Activated CD4-positive, alpha-beta T cell treated with anti-CD3 and anti-CD28 coated beads for 24 hours (primary cell): Measurements from ENCODE around the gene STAP1.
A peak's percentile ranks its signal among the peaks of the same experiment; 100 is the strongest.
"Not testable (repeated sequence)": the region's sequence is repeated elsewhere in the genome, so short reads cannot be mapped to it uniquely, and the experiment has no call there.

Experiments
- DNase-seq, 2 donors: peaks; one replicate each; pipeline ENCODE4 v3.0.0-alpha.2; 2020; ENCODE audit warnings: low read depth in 2 of 2

STAP1 gene

GRCh38 chr4:67558493-67558892 is at the start of gene STAP1:
STAP1 (plus strand) TSS chr4:67558727; CDS start chr4:67558810, 83 bp downstream.
- no peak for DNase-seq

- no peak for DNase-seq
These were observed 46.0 kb upstream of the STAP1 start for GRCh38 chr4:67512501-67512900.

- no peak for DNase-seq
These were observed 38.4 kb upstream of the STAP1 start for GRCh38 chr4:67520141-67520540.

GRCh38 chr4:67521506-67521905 is 37.0 kb upstream of the STAP1 start:
- DNase-seq = no peak

- no peak for DNase-seq
These were observed 36.3 kb upstream of the STAP1 start for GRCh38 chr4:67522230-67522629.

- DNase-seq = no peak
These were observed 35.5 kb upstream of the STAP1 start for GRCh38 chr4:67522851-67523671.

GRCh38 chr4:67524140-67524539 is 34.4 kb upstream of the STAP1 start:
- not testable (repeated sequence) for DNase-seq

- no peak for DNase-seq
These were observed 27.1 kb upstream of the STAP1 start for GRCh38 chr4:67531379-67531962.

GRCh38 chr4:67532397-67532796 is 26.1 kb upstream of the STAP1 start:
- not testable (repeated sequence) for DNase-seq

- no peak for DNase-seq
These were observed 25.4 kb upstream of the STAP1 start for GRCh38 chr4:67533112-67533511.

- no peak for DNase-seq
These were observed 23.2 kb upstream of the STAP1 start for GRCh38 chr4:67535280-67535840.

- DNase-seq = no peak
These were observed 18.7 kb upstream of the STAP1 start for GRCh38 chr4:67539830-67540229.

- DNase-seq = no peak
These were observed 16.5 kb upstream of the STAP1 start for GRCh38 chr4:67542076-67542475.

- peak; percentile 87 to 89 for DNase-seq
These were observed 13.1 kb upstream of the STAP1 start, which contains the start of gene CENPC for GRCh38 chr4:67545199-67546003. CENPC (minus strand) TSS chr4:67545503; CDS start chr4:67545355, 148 bp downstream.

- DNase-seq = no peak
These were observed 12.5 kb upstream of the STAP1 start for GRCh38 chr4:67546004-67546356.

- DNase-seq = no peak
These were observed 11.6 kb upstream of the STAP1 start for GRCh38 chr4:67546971-67547370.

GRCh38 chr4:67549123-67549522 is 9.4 kb upstream of the STAP1 start:
- no peak for DNase-seq

GRCh38 chr4:67550451-67550850 is 8.1 kb upstream of the STAP1 start:
- DNase-seq = no peak

GRCh38 chr4:67550857-67551256 is 7.7 kb upstream of the STAP1 start:
- no peak for DNase-seq

- DNase-seq = not testable (repeated sequence)
These were observed 6.3 kb upstream of the STAP1 start for GRCh38 chr4:67552146-67552792.

- no peak for DNase-seq
These were observed 4.4 kb upstream of the STAP1 start for GRCh38 chr4:67554096-67554495.

GRCh38 chr4:67555447-67555846 is 3.1 kb upstream of the STAP1 start:
- no peak for DNase-seq
